Measurements from ENCODE around the gene CENPA.
"Not testable (repeated sequence)": the region's sequence is repeated elsewhere in the genome, so short reads cannot be mapped to it uniquely, and the experiment has no call there.

The CENPA gene

GRCh38 chr2:26785431-26786206, at the start of gene CENPA:
Gene CENPA, plus strand, starts transcription at chr2:26786056. Its CDS starts 141 bp downstream, at chr2:26786197.
- DNase-seq: peak; percentile 95

DNA sequence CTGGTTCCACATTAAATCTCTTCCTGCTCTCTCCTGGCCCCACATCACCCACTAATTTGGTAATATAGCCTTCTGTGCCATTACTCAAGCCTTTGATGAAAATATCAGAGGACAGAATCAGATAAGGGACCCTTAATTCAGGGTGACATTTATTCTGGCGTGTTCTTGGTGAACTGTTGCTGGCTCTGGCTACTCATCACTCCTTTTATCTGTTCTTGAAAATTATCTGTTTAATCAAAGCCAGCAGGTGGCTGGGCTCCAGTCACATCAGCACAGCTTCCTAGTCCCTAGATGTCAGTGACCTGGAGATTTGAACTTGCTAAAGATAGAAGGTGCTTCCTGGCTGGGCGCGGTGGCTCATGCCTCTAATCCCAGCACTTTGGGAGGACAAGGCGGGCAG, 48.6 kb upstream of the CENPA start:
- no peak for DNase-seq

- no peak for DNase-seq
Measured at GRCh38 chr2:26738481-26738880, 47.4 kb upstream of the CENPA start.

- no peak for DNase-seq
Measured at GRCh38 chr2:26739514-26739913, 46.3 kb upstream of the CENPA start.

DNA sequence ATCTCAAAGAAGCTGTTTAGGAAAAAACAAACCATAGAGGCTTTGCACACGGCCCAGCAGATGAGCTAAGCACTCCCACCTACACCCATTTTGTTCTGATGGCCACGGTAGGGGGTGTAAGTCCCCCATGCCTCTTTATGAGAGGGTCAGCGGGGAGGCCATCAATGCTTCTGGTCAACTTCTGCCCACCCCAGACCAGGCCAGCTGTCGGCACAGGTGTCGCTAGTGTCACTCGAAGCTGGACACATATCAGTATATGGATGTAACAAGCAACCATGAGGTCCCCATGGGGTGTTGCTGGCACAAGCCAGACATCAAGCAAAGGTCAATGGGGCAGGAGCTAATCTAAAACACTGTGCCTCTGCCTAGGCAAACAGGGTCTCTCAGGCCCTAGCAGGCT, 45.5 kb upstream of the CENPA start:
- no peak for DNase-seq

GRCh38 chr2:26740890-26741302, 45.0 kb upstream of the CENPA start:
- no peak for DNase-seq

DNA sequence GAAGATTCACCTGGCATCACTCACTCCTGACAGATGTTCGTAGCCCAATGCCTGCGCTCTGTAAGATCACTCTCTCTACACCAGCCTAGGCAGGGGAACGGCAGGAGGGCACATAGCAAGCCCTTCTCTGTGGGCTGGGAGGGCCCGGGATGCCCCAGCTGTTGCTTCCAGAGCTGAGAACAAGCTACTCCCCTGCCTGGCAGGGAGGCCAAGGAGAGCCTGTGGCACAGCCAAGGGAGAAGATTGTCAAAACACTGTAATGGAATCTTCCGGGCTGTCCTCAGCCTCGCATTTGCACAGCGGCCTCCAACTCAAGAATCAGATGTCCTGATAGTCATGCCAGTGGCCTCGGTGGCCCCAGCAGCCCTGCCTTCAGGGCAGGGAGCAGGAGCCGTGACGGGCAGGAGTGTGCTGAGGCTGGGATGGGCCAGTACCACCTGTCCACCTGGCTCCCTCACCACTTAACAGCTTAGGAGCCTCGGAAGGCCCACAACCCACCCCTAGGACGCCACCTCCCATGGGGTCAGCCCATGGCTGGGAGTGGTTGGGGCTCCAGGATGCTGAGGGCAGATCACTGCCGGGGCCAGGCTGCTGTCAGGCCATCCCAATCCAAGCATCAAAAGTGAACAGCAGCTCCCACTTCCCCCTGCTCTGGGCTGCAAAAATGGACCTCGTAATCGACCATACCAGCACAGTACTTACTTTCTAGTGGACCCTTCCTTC, 43.6 kb upstream of the CENPA start:
- no peak for DNase-seq

DNA sequence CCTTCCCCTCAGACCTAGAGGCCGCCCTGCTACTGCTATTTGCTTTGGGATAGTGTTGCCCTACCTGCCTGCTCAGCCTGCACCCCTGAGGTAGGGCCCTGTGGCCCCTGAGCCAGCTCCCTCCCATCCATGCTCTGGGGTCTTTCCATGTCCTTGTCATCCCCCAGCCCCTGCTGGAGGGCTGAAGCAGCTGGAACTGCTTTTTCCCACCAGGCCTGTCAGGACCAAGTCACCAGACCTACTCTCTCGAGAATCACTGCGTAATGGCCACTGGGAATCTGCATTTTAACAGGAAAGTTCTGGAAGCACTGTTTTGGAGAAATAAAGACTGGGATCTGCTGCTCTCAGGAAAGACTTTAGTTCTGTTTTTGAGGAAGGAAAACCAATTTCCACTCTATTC, 42.0 kb upstream of the CENPA start:
- DNase-seq: no peak

- DNase-seq: no peak
Measured at GRCh38 chr2:26744953-26745352, 40.9 kb upstream of the CENPA start.

DNA sequence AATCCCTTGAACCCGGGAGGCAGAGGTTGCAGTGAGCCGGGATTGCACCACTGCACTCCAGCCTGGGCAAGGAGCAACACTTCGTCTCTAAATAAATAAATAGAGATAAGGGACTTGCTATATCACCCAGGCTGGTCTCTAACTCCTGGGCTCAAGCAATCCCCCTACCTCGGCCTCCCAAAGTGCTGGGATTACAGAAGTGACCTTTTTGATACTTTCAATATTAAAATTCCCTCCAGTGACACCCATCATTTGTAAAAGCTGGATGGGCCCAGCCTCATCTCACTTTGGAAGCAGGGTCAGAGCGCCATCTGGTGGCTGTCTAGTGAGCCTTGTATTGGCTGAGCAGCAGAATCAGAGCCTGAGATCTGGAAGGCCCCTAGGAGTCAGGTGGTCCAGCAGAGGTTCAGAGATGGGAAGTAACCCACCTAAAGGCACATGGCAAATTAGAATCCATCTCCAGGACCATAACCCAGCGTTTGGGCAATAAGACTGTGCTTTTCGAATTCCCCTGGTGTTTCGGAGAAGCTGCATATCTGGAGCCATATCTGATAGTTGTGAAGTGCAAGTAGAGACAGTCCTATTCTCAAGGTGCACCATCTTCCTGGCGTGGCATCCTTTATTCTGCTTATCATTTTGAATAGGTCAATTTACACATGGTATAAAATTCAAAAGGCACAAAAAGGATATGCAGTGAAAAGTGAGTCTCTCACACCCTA, 40.1 kb upstream of the CENPA start:
- peak; percentile 77 for DNase-seq

DNA sequence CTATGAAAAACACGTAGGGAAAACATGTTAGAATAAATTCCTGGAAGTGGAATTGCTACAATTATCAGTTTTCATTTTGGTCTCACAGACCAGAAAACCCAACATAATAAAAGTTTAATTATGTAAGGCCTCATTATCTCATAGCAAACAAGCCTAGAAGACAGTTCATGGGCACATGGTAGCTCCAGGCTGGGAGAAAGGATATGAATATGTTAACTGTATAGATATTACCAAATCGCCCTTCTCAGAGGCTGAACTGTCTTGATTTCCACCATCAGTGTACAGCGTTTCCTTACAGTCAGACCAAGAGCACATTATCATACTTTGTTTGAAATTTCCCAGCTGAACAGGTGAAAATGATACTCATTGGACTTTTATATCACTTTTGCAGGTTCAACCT, 38.9 kb upstream of the CENPA start:
- no peak for DNase-seq

- DNase-seq: not testable (repeated sequence)
Measured at GRCh38 chr2:26749787-26750420, 36.0 kb upstream of the CENPA start.

GRCh38 chr2:26750467-26750866, 35.4 kb upstream of the CENPA start:
- not testable (repeated sequence) for DNase-seq

- DNase-seq: no peak
Measured at GRCh38 chr2:26752656-26753055, 33.2 kb upstream of the CENPA start.

- no peak for DNase-seq
Measured at GRCh38 chr2:26754539-26754938, 31.3 kb upstream of the CENPA start.

- DNase-seq: no peak
Measured at GRCh38 chr2:26754972-26755670, 30.7 kb upstream of the CENPA start.

DNA sequence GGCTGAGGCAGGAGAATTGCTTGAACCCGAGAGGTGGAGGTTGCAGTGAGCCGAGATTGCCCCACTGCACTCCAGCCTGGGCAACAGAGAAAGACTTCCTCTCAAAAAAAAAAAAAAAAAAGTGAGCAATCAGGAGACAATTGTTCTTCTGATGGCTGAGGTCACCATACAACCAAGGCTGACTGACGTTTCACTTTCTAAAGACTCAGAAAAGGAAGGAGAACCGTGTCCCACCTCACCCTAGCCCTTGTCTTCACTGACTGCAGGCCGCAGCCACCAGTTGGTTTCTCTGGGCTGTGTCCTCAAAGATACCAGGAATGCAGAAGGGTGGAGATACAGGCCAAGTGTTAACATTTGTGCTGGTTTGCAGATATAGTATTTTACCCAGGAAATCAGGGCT, 29.5 kb upstream of the CENPA start:
- no peak for DNase-seq

GRCh38 chr2:26757873-26758789, 27.7 kb upstream of the CENPA start:
- no peak for DNase-seq

- no peak for DNase-seq
Measured at GRCh38 chr2:26758790-26759321, 27.0 kb upstream of the CENPA start.

DNA sequence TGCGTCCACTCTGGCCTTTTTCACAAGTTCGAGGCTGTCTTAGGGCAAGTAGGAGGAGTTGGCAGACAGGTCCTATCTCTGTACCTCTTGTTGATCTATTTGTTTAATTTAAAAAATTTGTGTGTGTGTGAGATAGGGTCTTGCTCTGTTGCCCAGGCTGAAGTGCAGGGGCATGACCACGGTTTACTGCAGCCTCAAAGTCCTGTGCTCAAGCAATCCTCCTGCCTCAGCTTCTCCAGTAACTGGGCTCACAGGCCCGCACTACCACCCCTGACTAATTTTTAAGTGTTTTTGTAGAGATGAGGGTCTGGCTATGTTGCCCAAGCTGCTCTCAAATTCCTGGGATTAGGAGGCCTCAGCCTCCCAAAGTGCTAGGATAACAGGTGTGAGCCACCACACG, 26.0 kb upstream of the CENPA start:
- no peak for DNase-seq

- DNase-seq: not testable (repeated sequence)
Measured at GRCh38 chr2:26760991-26761390, 24.9 kb upstream of the CENPA start.

Measured in activated naive CD4-positive, alpha-beta T cell treated with anti-CD3 and anti-CD28 coated beads, Interleukin-2, amount 50 U/mL, for 16 hours (primary cell).